CD1c-positive myeloid dendritic cell (primary cell): ENCODE measurements around the gene TIMELESS.
A peak's percentile ranks its signal among the peaks of the same experiment; 100 is the strongest.
"Not testable (repeated sequence)": the region's sequence is repeated elsewhere in the genome, so short reads cannot be mapped to it uniquely, and the experiment has no call there.

Experiments used
- DNase-seq: peaks from one replicate; pipeline ENCODE4 v3.0.0-alpha.2; 2016; ENCODE audit errors: extremely low spot score

Gene TIMELESS, protein sequence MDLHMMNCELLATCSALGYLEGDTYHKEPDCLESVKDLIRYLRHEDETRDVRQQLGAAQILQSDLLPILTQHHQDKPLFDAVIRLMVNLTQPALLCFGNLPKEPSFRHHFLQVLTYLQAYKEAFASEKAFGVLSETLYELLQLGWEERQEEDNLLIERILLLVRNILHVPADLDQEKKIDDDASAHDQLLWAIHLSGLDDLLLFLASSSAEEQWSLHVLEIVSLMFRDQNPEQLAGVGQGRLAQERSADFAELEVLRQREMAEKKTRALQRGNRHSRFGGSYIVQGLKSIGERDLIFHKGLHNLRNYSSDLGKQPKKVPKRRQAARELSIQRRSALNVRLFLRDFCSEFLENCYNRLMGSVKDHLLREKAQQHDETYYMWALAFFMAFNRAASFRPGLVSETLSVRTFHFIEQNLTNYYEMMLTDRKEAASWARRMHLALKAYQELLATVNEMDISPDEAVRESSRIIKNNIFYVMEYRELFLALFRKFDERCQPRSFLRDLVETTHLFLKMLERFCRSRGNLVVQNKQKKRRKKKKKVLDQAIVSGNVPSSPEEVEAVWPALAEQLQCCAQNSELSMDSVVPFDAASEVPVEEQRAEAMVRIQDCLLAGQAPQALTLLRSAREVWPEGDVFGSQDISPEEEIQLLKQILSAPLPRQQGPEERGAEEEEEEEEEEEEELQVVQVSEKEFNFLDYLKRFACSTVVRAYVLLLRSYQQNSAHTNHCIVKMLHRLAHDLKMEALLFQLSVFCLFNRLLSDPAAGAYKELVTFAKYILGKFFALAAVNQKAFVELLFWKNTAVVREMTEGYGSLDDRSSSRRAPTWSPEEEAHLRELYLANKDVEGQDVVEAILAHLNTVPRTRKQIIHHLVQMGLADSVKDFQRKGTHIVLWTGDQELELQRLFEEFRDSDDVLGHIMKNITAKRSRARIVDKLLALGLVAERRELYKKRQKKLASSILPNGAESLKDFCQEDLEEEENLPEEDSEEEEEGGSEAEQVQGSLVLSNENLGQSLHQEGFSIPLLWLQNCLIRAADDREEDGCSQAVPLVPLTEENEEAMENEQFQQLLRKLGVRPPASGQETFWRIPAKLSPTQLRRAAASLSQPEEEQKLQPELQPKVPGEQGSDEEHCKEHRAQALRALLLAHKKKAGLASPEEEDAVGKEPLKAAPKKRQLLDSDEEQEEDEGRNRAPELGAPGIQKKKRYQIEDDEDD

GRCh38 chr12:56448860-56449621 is at the start of gene TIMELESS:
TIMELESS (minus strand) TSS chr12:56449426; CDS start chr12:56434170, 15,256 bp downstream.
- peak; percentile 94 for DNase-seq

- not testable (repeated sequence) for DNase-seq
These were observed 49.1 kb upstream of the TIMELESS start for GRCh38 chr12:56498126-56498902.

DNA sequence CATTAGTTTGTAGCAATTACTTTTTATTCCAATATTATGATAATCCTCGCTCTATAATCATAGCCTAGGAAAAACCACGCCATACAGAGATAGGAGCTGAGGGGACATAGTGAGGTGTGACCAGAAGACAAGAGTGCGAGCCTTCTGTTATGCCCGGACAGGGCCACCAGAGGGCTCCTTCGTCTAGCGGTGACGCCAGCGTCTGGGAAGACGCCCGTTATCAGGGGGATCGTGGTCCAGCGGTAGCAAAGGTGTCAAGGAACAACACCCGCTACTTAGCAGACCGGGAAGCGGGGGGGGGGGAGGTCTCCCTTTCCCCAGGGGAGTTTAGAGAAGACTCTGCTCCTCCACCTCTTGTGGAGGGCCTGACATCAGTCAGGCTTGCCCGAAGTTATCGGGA is 47.5 kb upstream of the TIMELESS start:
- DNase-seq: peak; percentile 29

DNA sequence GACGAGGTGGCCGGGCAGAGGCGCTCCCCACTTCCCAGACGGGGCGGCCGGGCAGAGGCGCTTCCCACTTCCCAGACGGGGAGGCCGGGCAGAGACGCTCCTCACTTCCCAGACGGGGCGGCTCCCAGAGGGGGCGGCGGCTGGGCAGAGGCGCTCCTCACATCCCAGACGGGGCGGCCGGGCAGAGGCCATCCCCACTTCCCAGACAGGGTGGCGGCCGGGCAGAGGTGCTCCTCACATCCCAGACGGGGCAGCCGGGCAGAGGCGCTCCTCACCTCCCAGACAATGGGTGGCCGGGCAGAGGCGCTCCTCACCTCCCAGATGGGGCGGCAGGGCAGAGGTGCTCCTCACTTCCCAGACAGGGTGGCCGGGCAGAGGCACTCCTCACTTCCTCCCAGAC is 45.3 kb upstream of the TIMELESS start:
- DNase-seq: not testable (repeated sequence)

DNA sequence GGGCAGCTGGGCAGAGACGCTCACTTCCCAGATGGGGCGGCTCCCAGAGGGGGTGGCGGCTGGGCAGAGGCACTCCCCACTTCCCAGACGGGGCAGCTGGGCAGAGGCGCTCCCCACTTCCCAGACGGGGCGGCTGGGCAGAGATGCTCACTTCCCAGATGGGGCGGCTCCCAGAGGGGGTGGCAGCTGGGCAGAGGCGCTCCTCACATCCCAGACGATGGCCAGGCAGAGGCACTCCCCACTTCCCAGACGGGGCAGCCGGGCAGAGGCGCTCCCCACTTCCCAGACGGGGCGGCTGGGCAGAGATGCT is 44.8 kb upstream of the TIMELESS start:
- not testable (repeated sequence) for DNase-seq

DNA sequence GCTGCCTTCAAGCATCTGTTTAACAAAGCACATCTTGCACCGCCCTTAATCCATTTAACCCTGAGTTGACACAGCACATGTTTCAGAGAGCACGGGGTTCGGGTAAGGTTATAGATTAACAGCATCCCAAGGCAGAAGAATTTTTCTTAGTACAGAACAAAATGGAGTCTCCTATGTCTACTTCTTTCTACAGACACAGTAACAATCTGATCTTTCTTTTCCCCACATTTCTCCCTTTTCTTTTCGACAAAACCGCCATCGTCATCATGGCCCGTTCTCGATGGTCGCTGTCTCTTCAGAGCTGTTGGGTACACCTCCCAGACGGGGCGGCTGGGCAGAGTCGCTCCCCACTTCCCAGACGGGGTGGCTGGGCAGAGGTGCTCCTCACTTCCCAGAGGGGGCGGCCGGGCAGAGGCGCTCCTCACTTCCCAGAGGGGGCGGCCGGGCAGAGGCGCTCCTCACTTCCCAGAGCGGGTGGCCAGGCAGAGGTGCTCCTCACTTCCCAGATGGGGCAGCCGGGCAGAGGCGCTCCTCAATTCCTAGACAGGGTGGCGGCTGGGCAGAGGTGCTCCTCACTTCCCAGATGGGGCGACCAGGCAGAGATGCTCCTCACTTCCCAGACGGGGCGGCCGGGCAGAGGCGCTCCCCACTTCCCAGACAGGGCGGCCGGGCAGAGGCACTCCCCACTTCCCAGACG is 44.3 kb upstream of the TIMELESS start:
- not testable (repeated sequence) for DNase-seq

DNA sequence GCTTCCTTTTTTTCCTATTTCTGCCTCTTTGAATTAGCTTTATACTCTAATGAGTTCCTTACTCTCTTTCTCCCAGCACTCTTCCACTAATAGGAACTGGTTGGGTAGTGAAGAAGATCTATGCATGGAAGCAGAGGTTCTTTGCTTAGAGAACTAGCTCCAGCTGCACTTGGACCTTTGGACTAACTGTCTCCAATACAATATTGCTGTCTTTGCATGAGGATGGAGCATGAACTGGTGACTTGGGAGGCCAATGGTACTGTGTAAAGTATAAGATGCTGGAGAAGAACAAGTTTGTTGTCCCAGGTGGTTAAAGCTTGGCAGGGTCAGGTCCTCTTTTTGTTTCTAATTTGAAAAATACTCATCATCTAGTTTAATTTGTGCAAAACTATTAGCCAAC is 41.1 kb upstream of the TIMELESS start:
- no peak for DNase-seq

DNA sequence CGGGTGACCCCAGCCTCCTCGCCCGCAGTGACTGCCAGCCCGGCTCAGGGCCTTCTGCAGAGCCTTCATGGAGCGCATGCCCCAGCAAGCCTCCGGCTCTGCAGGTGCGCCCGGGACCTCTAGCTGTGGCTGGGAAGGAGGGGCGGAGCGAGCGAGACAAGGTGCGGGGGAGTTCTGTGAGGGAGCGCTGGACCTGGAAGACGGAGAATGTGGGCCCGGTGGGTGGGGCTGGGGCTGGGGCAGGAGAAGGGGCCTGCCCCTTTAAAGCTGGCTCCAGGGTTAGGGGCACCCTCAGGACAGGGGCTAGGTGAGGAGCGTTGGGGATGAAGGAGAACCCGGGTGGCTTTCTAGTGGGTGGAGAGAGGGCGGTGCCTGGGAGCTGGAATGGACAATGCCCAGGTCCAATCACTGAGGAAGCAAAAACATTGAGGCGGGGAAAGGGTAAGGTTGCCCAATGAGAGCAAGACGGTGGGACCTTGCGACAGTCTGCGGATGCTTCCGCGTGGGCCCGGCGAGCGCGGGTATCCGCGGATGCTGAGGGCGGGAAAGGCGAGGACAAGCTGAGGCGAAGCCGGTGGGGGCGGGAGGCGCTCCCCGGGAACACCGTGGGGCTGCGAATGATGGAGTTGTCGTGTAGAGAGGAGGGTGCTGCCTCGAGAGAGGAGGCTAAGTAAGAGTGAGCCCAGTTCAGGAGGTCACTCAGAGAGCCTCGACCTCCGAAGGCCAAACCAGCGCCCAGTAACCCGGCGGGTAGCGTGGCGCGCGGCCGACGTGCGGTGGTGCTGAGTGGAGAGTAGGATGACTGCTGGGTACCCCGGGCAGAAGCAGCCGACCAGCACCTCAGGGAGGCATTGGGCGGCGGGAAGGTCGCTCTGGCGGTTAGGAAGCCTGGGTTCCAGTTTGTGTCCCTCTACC is 39.1 kb upstream of the TIMELESS start, which contains the start of gene GLS2:
Gene GLS2, minus strand, starts transcription at position 121 of the 915 bp plus-strand sequence. Its CDS starts 43 bp downstream, at position 78.
- DNase-seq: peak; percentile 77

GRCh38 chr12:56487448-56488040 is 38.3 kb upstream of the TIMELESS start:
- no peak for DNase-seq

GRCh38 chr12:56486694-56487093 is 37.5 kb upstream of the TIMELESS start:
- no peak for DNase-seq

GRCh38 chr12:56484566-56484965 is 35.3 kb upstream of the TIMELESS start:
- DNase-seq: no peak

- DNase-seq: no peak
These were observed 30.4 kb upstream of the TIMELESS start for GRCh38 chr12:56479625-56480024.

- DNase-seq: no peak
These were observed 28.4 kb upstream of the TIMELESS start for GRCh38 chr12:56477521-56478225.

GRCh38 chr12:56476972-56477432 is 27.8 kb upstream of the TIMELESS start:
- DNase-seq: no peak

- DNase-seq: no peak
These were observed 26.9 kb upstream of the TIMELESS start for GRCh38 chr12:56476143-56476542.

GRCh38 chr12:56474389-56474788 is 25.2 kb upstream of the TIMELESS start:
- no peak for DNase-seq
